GM12873 (cell line): Measurements from ENCODE around the gene SLC26A11.
A peak's percentile ranks its signal among the peaks of the same experiment; 100 is the strongest.

ENCODE experiments used
- CTCF ChIP-seq: IDR thresholded peaks from 2 replicates; pipeline ENCODE4 v1.5.1; 2012; ENCODE audit warnings: low read depth, mild to moderate bottlenecking, moderate library complexity, low read length, control low read depth; ENCODE audit not compliant: insufficient read depth; ENCODE audit errors: missing control alignments

SLC26A11 gene

GRCh38 chr17:80187515-80187941 is 32.7 kb upstream of the SLC26A11 start:
- no peak for TF ChIP-seq CTCF

GRCh38 chr17:80189611-80190010 is 30.6 kb upstream of the SLC26A11 start:
- TF ChIP-seq CTCF = no peak

GRCh38 chr17:80190716-80191115 is 29.5 kb upstream of the SLC26A11 start:
- TF ChIP-seq CTCF = no peak

- TF ChIP-seq CTCF = no peak
Observed at GRCh38 chr17:80191192-80191591, 29.0 kb upstream of the SLC26A11 start.

- no peak for TF ChIP-seq CTCF
Observed at GRCh38 chr17:80191865-80192661, 28.2 kb upstream of the SLC26A11 start.

- no peak for TF ChIP-seq CTCF
Observed at GRCh38 chr17:80195141-80195540, 25.1 kb upstream of the SLC26A11 start.

GRCh38 chr17:80195671-80196529 is 24.3 kb upstream of the SLC26A11 start:
- peak; percentile 93 for TF ChIP-seq CTCF
